ENCODE measurements around the gene DYNC1LI2. TPM values are rescaled to one million over a fixed set of nuclear protein-coding genes. Genes with fewer than 3 reads are reported as not detected.

Gene DYNC1LI2
- total RNA-seq, 1 donor from 2014 or later, result 157 TPM

GRCh38 chr16:66681676-66682075 is 69.7 kb downstream of the DYNC1LI2 start:
- Mint-ChIP-seq H3K27ac (no peak overlapping the region), H3K36me3 (peaks cover 2% of the 10 kb centered on the region), H3K9me3 (no peaks in the 10 kb centered on the region), H3K4me3 (no peak overlapping the region), H3K27me3 (ENCODE audit: low read depth) (no peaks in the 10 kb centered on the region), H3K4me1 (peaks cover 3% of the 10 kb centered on the region)
- DNase-seq (ENCODE audit: low spot score in 2 of 2, unreplicated experiment in 2 of 2), result no peak
- TF ChIP-seq, protein P1, sequence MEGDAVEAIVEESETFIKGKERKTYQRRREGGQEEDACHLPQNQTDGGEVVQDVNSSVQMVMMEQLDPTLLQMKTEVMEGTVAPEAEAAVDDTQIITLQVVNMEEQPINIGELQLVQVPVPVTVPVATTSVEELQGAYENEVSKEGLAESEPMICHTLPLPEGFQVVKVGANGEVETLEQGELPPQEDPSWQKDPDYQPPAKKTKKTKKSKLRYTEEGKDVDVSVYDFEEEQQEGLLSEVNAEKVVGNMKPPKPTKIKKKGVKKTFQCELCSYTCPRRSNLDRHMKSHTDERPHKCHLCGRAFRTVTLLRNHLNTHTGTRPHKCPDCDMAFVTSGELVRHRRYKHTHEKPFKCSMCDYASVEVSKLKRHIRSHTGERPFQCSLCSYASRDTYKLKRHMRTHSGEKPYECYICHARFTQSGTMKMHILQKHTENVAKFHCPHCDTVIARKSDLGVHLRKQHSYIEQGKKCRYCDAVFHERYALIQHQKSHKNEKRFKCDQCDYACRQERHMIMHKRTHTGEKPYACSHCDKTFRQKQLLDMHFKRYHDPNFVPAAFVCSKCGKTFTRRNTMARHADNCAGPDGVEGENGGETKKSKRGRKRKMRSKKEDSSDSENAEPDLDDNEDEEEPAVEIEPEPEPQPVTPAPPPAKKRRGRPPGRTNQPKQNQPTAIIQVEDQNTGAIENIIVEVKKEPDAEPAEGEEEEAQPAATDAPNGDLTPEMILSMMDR (IDR thresholded peaks at IDR 0.05; ENCODE audit: unreplicated experiment), result no peak

- TF ChIP-seq, protein P1 (IDR thresholded peaks at IDR 0.05; ENCODE audit: unreplicated experiment), result no peak
- peaks cover 6% of the 10 kb centered on the region for H3K36me3 Mint-ChIP-seq
- no peak for DNase-seq (ENCODE audit: low spot score in 2 of 2, unreplicated experiment in 2 of 2)
- H3K27ac Mint-ChIP-seq, result no peak overlapping the region
- no peaks in the 10 kb centered on the region for H3K9me3 Mint-ChIP-seq
- H3K4me3 Mint-ChIP-seq, result no peak overlapping the region
- no peaks in the 10 kb centered on the region for H3K27me3 Mint-ChIP-seq (ENCODE audit: low read depth)
- no peaks in the 10 kb centered on the region for H3K4me1 Mint-ChIP-seq
Observed at GRCh38 chr16:66678337-66678736, 73.1 kb downstream of the DYNC1LI2 start.

DNA sequence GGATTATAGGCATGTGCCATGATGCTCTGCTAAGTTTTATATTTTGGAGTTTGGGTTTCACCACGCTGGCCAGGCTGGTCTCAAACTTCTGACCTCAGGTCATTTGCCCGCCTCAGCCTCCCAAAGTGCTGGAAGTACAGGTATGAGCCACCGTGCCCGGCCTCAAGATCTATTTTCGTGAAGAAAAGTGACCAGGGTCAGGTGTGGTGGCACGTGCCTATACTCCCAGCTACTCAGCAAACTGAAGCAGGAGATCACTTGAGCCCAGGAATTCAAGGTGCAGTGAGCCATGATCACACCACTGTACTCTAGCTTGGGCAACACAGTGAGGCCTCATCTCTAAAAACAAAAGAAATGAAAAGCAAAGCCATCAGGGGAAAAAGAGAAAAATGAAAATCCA is 73.6 kb downstream of the DYNC1LI2 start:
- Mint-ChIP-seq H3K9me3 (no peaks in the 10 kb centered on the region), H3K27me3 (ENCODE audit: low read depth) (no peaks in the 10 kb centered on the region), H3K4me1 (no peaks in the 10 kb centered on the region), H3K27ac (no peak overlapping the region), H3K36me3 (peaks cover 6% of the 10 kb centered on the region), H3K4me3 (no peak overlapping the region)
- TF ChIP-seq, protein P1 (IDR thresholded peaks at IDR 0.05; ENCODE audit: unreplicated experiment), result no peak
- no peak for DNase-seq (ENCODE audit: low spot score in 2 of 2, unreplicated experiment in 2 of 2)

DNA sequence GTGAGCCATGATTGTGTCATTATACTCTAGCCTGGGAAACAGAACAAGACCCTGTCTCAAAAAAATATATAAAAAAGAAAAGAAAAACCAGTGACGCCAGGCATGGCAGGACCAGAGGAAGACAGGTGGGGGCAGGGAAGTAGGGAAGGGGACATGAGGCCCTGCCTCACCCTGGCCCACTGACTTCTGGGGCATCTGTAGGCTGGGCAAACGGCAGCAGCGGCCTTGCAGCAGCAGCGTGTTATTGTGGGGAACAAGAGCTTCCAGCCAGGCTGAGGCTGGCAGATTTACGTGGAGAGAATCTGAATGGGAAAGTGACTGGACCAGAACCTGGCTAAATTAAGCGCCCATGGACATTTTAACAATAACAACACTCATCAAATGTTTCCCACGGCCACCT is 74.2 kb downstream of the DYNC1LI2 start:
- H3K4me1 Mint-ChIP-seq, result no peaks in the 10 kb centered on the region
- no peak for DNase-seq (ENCODE audit: low spot score in 2 of 2, unreplicated experiment in 2 of 2)
- H3K9me3 Mint-ChIP-seq, result no peaks in the 10 kb centered on the region
- no peaks in the 10 kb centered on the region for H3K27me3 Mint-ChIP-seq (ENCODE audit: low read depth)
- peaks cover 6% of the 10 kb centered on the region for H3K36me3 Mint-ChIP-seq
- no peak overlapping the region for H3K27ac Mint-ChIP-seq
- H3K4me3 Mint-ChIP-seq, result no peak overlapping the region
- TF ChIP-seq, protein P1 (IDR thresholded peaks at IDR 0.05; ENCODE audit: unreplicated experiment), result no peak

DNA sequence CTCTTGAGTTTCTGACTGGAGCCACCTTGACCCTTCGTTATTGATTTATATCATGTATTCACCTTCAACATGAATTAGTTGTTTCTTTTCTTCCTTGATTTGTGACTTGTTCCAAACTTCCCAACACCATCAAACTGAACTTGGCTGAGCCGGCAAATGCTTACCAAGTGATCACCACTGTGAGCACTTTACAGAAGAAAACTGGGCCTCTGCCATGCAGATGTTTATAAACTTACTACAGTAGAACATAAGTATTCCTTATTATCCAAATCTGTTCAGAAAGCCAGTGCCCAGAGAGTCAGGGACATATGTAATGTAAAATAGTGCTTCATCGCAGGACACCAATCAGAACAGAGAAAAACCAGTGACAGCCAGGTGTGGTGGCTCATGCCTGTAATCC is 74.8 kb downstream of the DYNC1LI2 start:
- Mint-ChIP-seq H3K27ac (no peak overlapping the region), H3K4me1 (no peaks in the 10 kb centered on the region), H3K4me3 (no peak overlapping the region), H3K36me3 (peaks cover 6% of the 10 kb centered on the region), H3K9me3 (no peaks in the 10 kb centered on the region), H3K27me3 (ENCODE audit: low read depth) (no peaks in the 10 kb centered on the region)
- TF ChIP-seq, protein P1 (IDR thresholded peaks at IDR 0.05; ENCODE audit: unreplicated experiment), result no peak
- DNase-seq (ENCODE audit: low spot score in 2 of 2, unreplicated experiment in 2 of 2), result no peak

- H3K4me1 Mint-ChIP-seq, result no peaks in the 10 kb centered on the region
- TF ChIP-seq, protein P1 (IDR thresholded peaks at IDR 0.05; ENCODE audit: unreplicated experiment), result no peak
- no peak overlapping the region for H3K27ac Mint-ChIP-seq
Observed at GRCh38 chr16:66673691-66674090, 77.7 kb downstream of the DYNC1LI2 start.

More at GRCh38 chr16:66673691-66674090, 77.7 kb downstream of the DYNC1LI2 start:
- no peaks in the 10 kb centered on the region for H3K27me3 Mint-ChIP-seq (ENCODE audit: low read depth)
- no peaks in the 10 kb centered on the region for H3K9me3 Mint-ChIP-seq
- no peak overlapping the region for H3K4me3 Mint-ChIP-seq
- peaks cover 3% of the 10 kb centered on the region for H3K36me3 Mint-ChIP-seq
- DNase-seq (ENCODE audit: low spot score in 2 of 2, unreplicated experiment in 2 of 2), result no peak

Data from mesothelial cell of epicardium (in vitro differentiated cells).